Measurements from ENCODE around the gene PPP2R5A.
"Not testable (repeated sequence)": the region's sequence is repeated elsewhere in the genome, so short reads cannot be mapped to it uniquely, and the experiment has no call there.

PPP2R5A gene

DNA sequence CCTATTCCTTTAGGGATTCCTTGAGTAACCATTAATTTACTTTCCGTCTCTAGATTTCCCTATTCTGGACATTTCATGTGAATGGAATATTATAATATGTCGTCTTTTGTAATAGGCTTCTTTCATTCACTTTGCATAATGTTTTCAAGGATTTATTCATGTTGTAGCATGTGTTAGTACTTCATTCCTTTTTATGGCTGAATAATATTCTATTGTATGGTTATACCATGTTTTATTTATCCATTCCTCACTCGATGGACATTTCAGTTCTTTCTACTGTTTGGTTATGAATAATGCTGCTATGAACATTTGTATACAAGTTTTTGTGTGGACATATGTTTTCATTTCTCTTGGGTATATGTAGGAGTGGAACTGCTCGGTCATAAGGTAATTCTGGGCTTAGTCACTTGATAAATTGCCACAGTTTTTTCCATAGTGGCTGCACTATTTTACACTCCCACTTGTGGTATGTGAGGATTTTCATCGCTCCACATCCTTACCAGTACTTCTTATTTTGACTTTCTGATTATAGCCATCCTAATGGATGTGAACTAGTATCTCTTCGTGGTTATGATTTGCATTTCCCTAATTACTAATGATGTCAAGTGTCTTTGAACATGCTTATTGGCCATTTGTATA, 17.7 kb downstream of the PPP2R5A start:
- peak; percentile 71 for DNase-seq

- no peak for DNase-seq
Observed at GRCh38 chr1:212305342-212305741, 20.1 kb downstream of the PPP2R5A start.

DNA sequence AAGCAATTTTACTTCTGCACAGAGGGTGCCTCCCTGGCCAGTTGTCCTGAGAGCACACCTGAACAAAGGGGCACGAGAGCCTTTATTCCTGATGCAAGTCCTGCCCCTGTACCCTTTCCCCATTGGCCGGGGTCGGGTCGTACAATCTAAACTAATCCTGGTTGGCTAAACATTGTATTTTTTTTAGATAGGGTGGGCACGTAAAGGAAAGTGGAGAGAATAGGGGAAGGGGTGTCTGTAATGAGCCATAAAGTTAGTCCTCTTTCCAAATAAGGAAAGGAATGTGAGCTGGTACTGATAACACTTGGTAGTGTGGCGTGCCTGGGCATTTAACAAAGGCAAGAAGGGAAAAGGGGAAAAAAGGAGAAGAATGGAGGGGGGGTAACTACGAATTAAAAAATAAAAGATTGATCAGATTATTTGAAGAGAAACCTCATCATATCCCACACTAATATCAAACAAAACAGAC, 20.8 kb downstream of the PPP2R5A start:
- DNase-seq = not testable (repeated sequence)

GRCh38 chr1:212309967-212310366, 24.8 kb downstream of the PPP2R5A start:
- DNase-seq = no peak

DNA sequence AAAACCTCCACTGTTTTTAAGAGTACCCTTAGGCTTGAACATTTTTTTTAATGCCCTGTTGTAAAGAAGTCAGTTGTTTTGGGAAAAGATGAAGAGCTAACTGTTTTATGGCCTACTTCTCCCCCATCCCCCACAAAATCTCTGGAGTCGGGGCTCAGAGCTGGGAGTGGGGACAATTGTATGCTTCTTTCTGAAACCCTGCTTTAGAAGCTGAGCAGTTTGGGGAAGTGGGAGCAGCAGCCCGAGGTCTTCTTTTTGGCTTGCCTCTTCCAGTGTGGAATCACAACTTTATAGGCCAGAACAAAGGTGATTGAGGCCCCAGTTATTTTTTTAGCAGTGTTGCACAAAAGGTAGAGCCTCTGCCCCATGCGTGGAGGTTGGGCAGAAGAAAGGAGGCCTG, 25.2 kb downstream of the PPP2R5A start:
- no peak for DNase-seq

GRCh38 chr1:212311836-212312497, 26.8 kb downstream of the PPP2R5A start:
- DNase-seq = no peak

DNA sequence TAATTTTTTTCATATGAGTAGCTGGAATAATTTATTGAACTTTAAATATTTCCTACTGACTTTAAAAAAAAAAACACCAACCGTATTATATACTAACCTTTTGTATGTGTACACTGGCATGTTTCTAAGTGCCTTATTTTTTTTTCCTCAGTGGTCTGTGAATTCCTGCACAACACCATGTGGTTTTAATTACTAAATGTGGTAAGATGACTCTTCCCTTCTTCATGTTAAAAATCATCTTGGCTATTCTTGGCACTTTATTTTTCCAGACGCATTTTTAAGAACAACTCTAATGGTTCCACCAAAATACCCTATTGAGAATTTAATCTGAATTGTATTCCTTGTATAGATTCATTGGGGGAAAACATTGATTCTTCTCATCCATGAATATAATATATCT, 28.4 kb downstream of the PPP2R5A start:
- no peak for DNase-seq

DNA sequence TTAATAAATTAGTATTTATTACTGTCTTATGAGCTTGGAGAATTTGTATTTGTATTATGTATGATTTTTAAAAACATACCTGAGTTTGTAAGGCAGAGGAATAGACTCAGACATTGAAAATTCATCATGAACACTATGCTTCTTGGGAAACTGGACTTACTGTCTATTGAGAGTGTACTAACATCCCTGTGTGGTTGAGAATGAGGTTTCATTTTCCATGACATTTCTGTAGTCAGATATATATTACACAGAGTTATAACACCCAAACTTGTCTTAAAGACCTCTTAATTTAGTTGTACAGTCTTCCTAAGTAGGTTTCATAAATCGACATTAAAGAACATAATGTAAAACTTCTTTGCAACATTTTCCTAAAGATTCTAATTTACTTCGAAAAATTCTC, 30.0 kb downstream of the PPP2R5A start:
- DNase-seq = no peak

- DNase-seq = peak; percentile 38
Observed at GRCh38 chr1:212315907-212316306, 30.7 kb downstream of the PPP2R5A start.

DNA sequence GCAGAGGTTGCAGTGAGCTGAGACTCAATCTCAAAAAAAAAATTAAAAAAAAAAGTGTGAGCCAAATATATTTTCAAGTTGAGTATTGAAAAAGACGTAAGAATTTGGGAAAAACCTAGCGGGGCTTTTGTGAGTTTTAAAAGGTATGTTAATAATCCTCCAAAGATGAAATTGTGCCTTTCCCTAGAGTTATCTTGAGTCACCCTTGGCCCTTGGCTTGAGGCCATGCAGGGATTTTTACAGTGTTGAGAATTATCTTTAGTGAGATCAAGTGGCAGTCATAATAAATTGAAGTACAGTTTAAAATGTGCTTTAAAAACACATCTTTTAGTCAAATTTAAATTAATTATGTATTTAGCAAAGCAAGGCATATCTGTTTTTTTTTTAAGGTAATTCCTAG, 32.7 kb downstream of the PPP2R5A start:
- no peak for DNase-seq

DNA sequence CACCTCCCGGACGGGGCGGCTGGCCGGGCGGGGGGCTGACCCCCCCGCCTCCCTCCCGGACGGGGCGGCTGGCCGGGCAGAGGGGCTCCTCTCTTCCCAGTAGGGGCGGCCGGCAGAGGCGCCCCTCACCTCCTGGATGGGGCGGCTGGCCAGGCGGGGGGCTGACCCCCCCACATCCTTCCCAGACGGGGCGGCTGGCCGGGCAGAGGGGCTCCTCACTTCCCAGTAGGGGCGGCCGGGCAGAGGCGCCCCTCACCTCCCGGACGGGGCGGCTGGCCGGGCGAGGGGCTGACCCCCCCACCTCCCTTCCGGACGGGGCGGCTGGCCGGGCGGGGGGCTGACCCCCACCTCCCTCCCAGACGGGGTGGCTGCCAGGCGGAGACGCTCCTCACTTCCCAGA, 35.8 kb downstream of the PPP2R5A start:
- DNase-seq = not testable (repeated sequence)

DNA sequence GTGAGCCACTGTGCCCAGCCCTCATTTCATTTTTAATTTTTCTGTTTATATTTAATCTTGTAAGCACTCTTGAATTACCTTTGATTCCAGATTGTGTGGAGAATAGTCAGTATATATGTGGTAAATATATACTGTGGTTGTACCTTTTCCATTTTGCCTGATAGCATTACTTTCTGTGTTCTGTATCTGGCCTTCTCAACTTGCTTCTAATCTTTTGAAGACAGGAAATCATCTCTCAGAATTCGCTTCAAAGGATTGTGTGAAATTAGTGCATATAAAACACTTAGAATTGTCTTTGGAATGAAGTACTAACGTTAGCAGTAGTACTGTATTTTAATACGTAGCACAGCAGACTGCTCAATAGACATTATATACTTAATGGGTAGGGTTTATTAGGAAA, 37.9 kb downstream of the PPP2R5A start:
- no peak for DNase-seq

DNA sequence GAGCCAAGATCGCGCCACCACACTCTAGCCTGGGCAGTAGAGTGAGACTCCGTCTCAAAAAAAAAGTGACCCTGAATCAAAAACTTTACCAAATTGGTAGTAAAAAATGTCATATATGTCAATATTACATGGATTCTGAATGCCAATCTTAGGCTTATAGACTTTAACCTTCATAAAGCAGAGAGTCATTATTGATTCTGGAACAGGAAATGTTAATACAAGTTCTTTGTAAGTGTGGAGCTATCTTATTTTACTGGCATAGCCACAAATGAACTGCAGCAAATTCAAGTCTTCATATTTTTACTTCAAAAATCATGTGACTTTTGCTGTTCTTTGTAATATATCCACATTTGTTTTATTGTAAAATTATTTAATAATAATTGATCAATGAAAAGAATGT, 41.3 kb downstream of the PPP2R5A start:
- DNase-seq = no peak

GRCh38 chr1:212328248-212328647, 43.0 kb downstream of the PPP2R5A start:
- DNase-seq = no peak

- no peak for DNase-seq
Observed at GRCh38 chr1:212329105-212329504, 43.9 kb downstream of the PPP2R5A start.

DNA sequence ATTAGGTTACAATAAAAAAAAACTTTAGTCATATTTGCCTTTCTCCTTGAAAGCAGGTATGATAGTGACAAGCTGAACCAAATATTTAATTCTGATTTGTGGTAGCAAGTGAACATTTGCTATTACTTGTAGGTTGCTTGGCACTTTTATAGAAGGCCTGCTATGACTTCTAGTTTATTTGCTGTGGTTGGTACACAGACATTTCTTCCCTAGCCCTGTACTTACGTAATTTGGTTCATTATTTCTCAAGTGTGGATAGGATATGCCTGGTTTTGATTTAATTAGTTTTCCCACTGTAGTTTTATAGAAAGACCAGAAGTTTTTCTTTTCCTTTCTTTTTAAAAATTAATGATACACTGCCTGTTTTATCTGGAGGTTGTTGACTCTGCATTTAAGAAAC, 55.9 kb downstream of the PPP2R5A start:
- DNase-seq = no peak

GRCh38 chr1:212344905-212345304, 59.7 kb downstream of the PPP2R5A start:
- DNase-seq = no peak

DNA sequence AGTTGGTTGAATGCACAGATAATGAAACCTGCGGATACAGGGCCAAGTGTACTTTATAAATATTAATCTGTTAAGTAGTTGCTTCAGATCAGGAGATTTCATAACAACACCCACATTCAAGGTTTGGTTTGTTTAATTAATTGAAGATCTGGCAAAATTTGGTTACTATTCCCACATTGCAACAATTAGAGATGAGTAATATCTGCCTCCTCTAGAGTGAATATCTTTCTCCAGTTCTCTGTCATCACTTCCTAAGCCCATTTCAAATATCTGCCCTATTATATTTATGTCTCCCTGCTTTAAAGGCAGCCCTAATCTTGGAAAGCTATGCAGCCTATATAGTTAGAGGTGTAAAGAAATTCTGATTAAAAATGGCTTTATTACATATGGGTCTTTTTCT, 61.4 kb downstream of the PPP2R5A start:
- DNase-seq = no peak

- DNase-seq = no peak
Observed at GRCh38 chr1:212351588-212352362, 66.6 kb downstream of the PPP2R5A start.

DNA sequence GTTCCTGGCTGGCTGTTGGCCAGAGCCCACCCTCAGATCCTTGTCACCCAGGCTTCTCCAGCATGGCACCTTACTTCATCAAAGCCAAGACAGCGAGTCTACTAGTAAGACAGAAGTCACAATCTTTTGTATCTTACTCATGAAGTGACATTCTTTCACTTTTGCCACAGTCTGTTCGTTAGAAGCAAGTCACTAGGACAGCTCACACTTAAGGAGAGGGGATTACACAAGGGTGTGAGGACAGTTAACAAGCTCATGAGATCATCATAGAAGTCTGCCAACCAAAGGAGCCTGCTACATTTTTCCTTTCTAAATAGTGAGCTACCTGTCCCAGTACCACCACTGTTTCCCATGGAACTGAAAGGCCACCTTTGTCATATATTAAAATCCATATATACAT, 68.0 kb downstream of the PPP2R5A start:
- peak; percentile 5 for DNase-seq

- no peak for DNase-seq
Observed at GRCh38 chr1:212354464-212354863, 69.3 kb downstream of the PPP2R5A start.

DNA sequence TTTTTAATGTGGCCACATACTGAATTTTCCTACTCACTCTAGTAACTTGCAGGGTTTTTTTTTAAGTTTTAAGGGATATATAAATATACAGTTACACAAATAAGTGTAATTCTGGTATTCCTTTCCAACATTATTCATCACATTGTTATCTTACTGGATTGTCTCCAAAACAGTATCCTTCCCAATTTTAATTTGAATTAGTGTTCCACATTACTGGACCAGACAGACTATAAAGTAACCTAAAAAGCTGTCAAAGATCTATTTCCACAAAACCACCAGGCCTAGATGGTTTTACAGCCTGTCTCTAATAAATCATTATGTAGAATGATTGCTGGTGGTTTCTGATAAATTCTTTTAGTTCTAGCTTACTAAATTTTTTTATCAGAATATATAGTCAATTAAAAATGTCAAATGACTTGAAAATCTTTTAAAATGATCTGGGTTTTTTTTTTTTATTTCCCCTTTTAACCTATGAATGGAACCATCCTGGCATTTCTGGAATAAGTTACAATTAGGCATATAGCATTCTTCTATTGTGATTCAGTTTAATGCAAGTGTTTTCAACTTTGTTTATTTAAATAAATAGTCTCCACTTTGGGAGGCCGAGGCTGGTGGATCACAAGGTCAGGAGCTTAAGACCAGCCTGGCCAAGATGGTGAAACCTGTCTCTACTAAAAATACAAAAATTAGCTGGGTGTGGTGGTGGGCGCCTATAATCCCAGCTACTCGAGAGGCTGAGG, 70.2 kb downstream of the PPP2R5A start:
- no peak for DNase-seq

- no peak for DNase-seq
Observed at GRCh38 chr1:212359794-212360479, 74.7 kb downstream of the PPP2R5A start.

All from inflammatory macrophage treated with lipopolysaccharide for 4 hours (primary cell).